Smooth muscle cell (in vitro differentiated cells): Measurements from ENCODE around the gene FKBP3. TPM values are rescaled to one million over a fixed set of nuclear protein-coding genes. Genes with fewer than 3 reads are reported as not detected.

Experiments
- DNase-seq: peaks from one replicate; lab custom pipeline; 2025; ENCODE audit not compliant: unreplicated experiment; lab: John Stamatoyannopoulos, UW
- H2AFZ ChIP-seq: fragments of 200-600 bp; sonication (generic); 2 replicates; pipeline ENCODE4 v1.6.0; 2016; ENCODE audit warnings: antibody characterized with exemption, low read depth, mild to moderate bottlenecking
- H3F3A ChIP-seq: fragments of 200-600 bp; sonication (generic); 2 replicates; pipeline ENCODE4 v1.6.0; 2017; ENCODE audit warnings: antibody characterized with exemption, low read depth
- H3K27ac ChIP-seq: fragments of 200-600 bp; sonication (generic); 2 replicates; pipeline ENCODE4 v1.5.1; 2016; ENCODE audit warnings: low read depth, mild to moderate bottlenecking
- H3K27me3 ChIP-seq: fragments of 200-600 bp; sonication (generic); 2 replicates; pipeline ENCODE4 v1.6.1; 2016; ENCODE audit warnings: low read depth, mild to moderate bottlenecking
- H3K36me3 ChIP-seq: fragments of 200-600 bp; sonication (generic); 2 replicates; pipeline ENCODE4 v1.5.1; 2016; ENCODE audit warnings: low read depth
- H3K4me1 ChIP-seq: fragments of 200-600 bp; sonication (generic); 2 replicates; pipeline ENCODE4 v1.5.1; 2016; ENCODE audit warnings: low read depth
- H3K4me2 ChIP-seq: fragments of 200-600 bp; sonication (generic); 2 replicates; pipeline ENCODE4 v1.6.0; 2016; ENCODE audit warnings: mild to moderate bottlenecking
- H3K4me3 ChIP-seq: fragments of 200-600 bp; sonication (generic); 2 replicates; pipeline ENCODE4 v1.5.1; 2016; ENCODE audit warnings: mild to moderate bottlenecking
- H3K79me2 ChIP-seq: fragments of 200-600 bp; sonication (generic); 2 replicates; pipeline ENCODE4 v1.6.0; 2016; ENCODE audit warnings: low read depth, mild to moderate bottlenecking
- H3K9ac ChIP-seq: fragments of 200-600 bp; sonication (generic); 2 replicates; pipeline ENCODE4 v1.6.0; 2016; ENCODE audit warnings: low read depth
- H3K9me3 ChIP-seq: fragments of 200-600 bp; sonication (generic); replicated peaks from 2 replicates; pipeline ENCODE4 v1.5.1; 2016; ENCODE audit warnings: low read depth
- H4K20me1 ChIP-seq: fragments of 200-600 bp; sonication (generic); 2 replicates; pipeline ENCODE4 v1.6.0; 2016; ENCODE audit warnings: low read depth
- CTCF ChIP-seq: fragments of 200-600 bp; sonication (generic); IDR thresholded peaks from 2 replicates; pipeline ENCODE4 v1.5.1; 2017; ENCODE audit warnings: borderline replicate concordance, mild to moderate bottlenecking, antibody characterized with exemption; ENCODE audit not compliant: insufficient read depth, poor library complexity, severe bottlenecking
- WGBS: methylation state at CpG from one replicate; pipeline ENCODE4 v1.1.7; 2016; ENCODE audit warnings: low lambda C conversion rate; 5-methylcytosine and 5-hydroxymethylcytosine counted together
- polyA plus RNA-seq: library from polyadenylated mRNA; unstranded; fragments of >200 nt; fragmentation: Nextera tagmentation; extraction: Ambion mirVana; gene quantifications from 2 replicates; pipeline ENCODE4 v1.2.1, GENCODE V29; 2016
- total RNA-seq: library from RNA; depleted of rRNA; stranded (reverse); fragments of >200 nt; gene quantifications from 2 replicates; pipeline ENCODE4 v1.2.3, GENCODE V29; 2014

FKBP3 gene
- 43.9 and 77.7 TPM in 2 replicates for total RNA-seq
- polyA plus RNA-seq = 122 and 123 TPM in 2 replicates

GRCh38 chr14:45134051-45134958 is at the start of gene FKBP3:
TSS of gene FKBP3 (minus strand) at chr14:45134481. CDS start at chr14:45134456, 25 bp downstream.
- Histone ChIP-seq H3F3A (no peaks in the 10 kb centered on the region), H3K36me3 (peaks cover 1% of the 10 kb centered on the region), H4K20me1 (peaks cover 2% of the 10 kb centered on the region), H3K9me3 (no peaks in the 10 kb centered on the region), H3K9ac (peak within 1 kb of the TSS; percentile 86), H3K4me1 (peaks cover 17% of the 10 kb centered on the region), H3K27ac (peak within 1 kb of the TSS; percentile 63), H3K27me3 (no peaks in the 10 kb centered on the region), H3K4me2 (peak within 1 kb of the TSS; percentile 96), H3K79me2 (peaks cover 71% of the 10 kb centered on the region), H3K4me3 (peak within 1 kb of the TSS; percentile 96), H2AFZ (peak within 1 kb of the TSS; percentile 98)
- peak; percentile 81 for DNase-seq
- peak; percentile 2 for TF ChIP-seq CTCF
- under 1% methylated on average over 35 of the region's 53 CpGs for WGBS

GRCh38 chr14:45181806-45182205 is 47.5 kb upstream of the FKBP3 start:
- no peak overlapping the region for H3K4me3 ChIP-seq
- H2AFZ ChIP-seq = no peak overlapping the region
- WGBS = 92% methylated on average over 3 of the region's 3 CpGs

GRCh38 chr14:45181329-45181728 is 47.0 kb upstream of the FKBP3 start:
- Histone ChIP-seq H3K79me2 (no peaks in the 10 kb centered on the region), H3K27ac (no peak overlapping the region), H3K36me3 (no peaks in the 10 kb centered on the region), H4K20me1 (no peaks in the 10 kb centered on the region), H3K4me2 (no peak overlapping the region), H3F3A (no peaks in the 10 kb centered on the region), H3K9me3 (no peaks in the 10 kb centered on the region), H2AFZ (no peak overlapping the region), H3K27me3 (no peaks in the 10 kb centered on the region), H3K9ac (no peak overlapping the region), H3K4me1 (no peaks in the 10 kb centered on the region), H3K4me3 (no peak overlapping the region)
- no peak for DNase-seq
- WGBS = 97% methylated on average over 5 of the region's 5 CpGs
- no peak for TF ChIP-seq CTCF

More at GRCh38 chr14:45181806-45182205, 47.5 kb upstream of the FKBP3 start:
- Histone ChIP-seq H3K36me3 (no peaks in the 10 kb centered on the region), H3K4me1 (no peaks in the 10 kb centered on the region), H3F3A (no peaks in the 10 kb centered on the region), H3K9me3 (no peaks in the 10 kb centered on the region), H3K9ac (no peak overlapping the region), H3K27ac (no peak overlapping the region), H3K4me2 (no peak overlapping the region), H3K79me2 (no peaks in the 10 kb centered on the region), H4K20me1 (no peaks in the 10 kb centered on the region), H3K27me3 (no peaks in the 10 kb centered on the region)
- TF ChIP-seq CTCF = no peak
- DNase-seq = no peak
